Neutrophil (primary cell): ENCODE measurements around the gene B3GALT4.
A peak's percentile ranks its signal among the peaks of the same experiment; 100 is the strongest.
"Not testable (repeated sequence)": the region's sequence is repeated elsewhere in the genome, so short reads cannot be mapped to it uniquely, and the experiment has no call there.

Source experiments
- H3K27ac ChIP-seq: fragments of 200-600 bp; sonication (generic); 2 replicates; pipeline ENCODE4 v1.5.1; 2016; ENCODE audit warnings: mild to moderate bottlenecking, moderate library complexity
- H3K27me3 ChIP-seq: fragments of 200-600 bp; sonication (generic); 2 replicates; pipeline ENCODE4 v1.6.0; 2016; ENCODE audit warnings: mild to moderate bottlenecking
- H3K36me3 ChIP-seq: fragments of 200-600 bp; sonication (generic); 2 replicates; pipeline ENCODE4 v1.5.1; 2017
- H3K4me1 ChIP-seq, 2 experiments: fragments of 200-600 bp in 1 of 2; sonication (generic) in 1 of 2; 1 replicate in 1 of 2; 2 replicates in 1 of 2; pipeline versions ENCODE4 v1.5.1 to v1.6.1; 2013 to 2016; ENCODE audit warnings: low read depth in 1 of 2, low read length in 1 of 2, mild to moderate bottlenecking in 1 of 2, moderate library complexity in 1 of 2; ENCODE audit not compliant: control insufficient read depth in 1 of 2, insufficient read depth in 1 of 2
- H3K4me3 ChIP-seq, 2 experiments: fragments of 200-600 bp in 1 of 2; sonication (generic) in 1 of 2; 1 replicate in 1 of 2; 2 replicates in 1 of 2; pipeline ENCODE4 v1.5.1; 2013 to 2016; ENCODE audit warnings: low read depth in 1 of 2, low read length in 1 of 2, mild to moderate bottlenecking in 1 of 2, moderate library complexity in 1 of 2
- H3K9me3 ChIP-seq: fragments of 200-600 bp; sonication (generic); 2 replicates; pipeline ENCODE4 v1.5.1; 2016
- TF ChIP-seq, protein P1 (sequence below): fragments of 200-600 bp; sonication (generic); IDR thresholded peaks from 2 replicates; pipeline ENCODE4 v1.5.1; 2016; ENCODE audit warnings: antibody characterized with exemption

The B3GALT4 gene

DNA sequence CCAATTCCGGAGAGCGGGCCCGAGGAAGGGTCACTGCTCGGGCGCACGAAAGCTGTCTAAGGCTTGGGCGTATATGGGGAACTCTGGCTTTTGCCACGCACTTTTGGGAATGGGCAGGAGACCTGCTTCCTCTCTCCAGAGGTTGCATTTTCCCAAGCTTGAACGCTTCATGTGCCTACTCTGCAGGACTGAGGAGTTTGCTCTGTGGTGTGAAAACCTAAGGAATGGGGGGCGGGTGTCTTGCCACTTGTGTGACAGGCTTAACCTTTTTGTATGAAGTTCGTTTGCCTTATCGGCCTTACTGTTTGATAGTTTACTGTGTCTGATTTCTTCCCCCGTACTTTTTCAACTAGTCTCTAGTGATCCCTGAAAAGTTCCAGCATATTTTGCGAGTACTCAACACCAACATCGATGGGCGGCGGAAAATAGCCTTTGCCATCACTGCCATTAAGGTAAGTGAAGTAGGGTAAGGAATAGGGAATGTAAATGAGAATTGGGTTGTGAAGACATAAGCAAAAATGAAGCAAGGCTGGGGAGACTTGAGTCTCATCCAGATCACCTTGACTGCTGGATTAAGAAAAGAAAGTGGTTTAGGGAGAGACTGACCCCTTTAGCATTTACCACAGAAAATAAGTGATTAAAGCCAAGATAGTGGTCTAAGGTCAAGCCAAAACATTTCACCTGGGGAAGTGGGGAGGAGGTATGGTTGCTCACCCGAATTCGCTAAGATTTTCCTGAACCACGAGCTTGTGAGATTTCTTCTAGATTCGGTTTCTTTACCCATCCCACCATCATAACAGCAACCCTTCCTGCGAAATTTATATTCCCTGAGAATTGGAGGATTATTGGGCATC, 4.4 kb upstream of the B3GALT4 start:
- H3K36me3 ChIP-seq = peaks cover 16% of the 10 kb centered on the region

DNA sequence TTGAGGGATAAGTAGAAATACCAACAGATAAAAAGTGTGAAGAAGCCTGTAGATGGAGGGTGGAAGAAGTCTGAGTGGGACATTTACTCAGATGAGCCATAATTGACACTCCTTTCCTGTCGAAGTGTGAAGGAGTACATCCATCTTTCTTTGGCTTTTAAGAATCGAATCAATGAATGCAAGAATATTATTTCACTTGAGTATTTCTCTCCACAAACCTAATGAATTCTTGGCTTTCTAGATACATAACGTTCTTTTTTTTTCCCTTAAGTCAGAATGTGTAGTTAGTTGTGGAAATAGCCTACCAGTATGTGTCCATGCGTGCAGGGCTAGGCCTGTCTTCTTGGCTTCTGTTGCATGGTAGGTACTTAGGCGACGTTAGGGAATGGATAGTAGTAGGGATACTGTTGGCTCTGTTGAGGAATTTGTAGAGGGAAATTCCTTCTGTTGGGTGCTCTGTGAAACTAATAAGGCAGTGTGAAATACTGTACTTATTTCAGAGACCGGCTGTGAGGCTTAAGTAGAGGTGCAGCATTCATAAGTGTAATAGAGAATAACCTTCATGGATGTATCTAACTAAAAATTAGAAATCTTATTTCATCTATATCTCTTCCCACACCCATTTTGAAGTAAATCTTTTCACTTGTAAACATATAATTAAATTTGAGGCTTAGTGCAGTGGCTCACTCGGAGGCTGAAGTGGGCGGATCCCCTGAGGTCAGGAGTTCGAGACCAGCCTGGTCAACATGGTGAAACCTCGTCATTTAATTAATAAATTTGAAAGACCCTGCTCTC, 3.6 kb upstream of the B3GALT4 start:
- TF ChIP-seq, protein P1, sequence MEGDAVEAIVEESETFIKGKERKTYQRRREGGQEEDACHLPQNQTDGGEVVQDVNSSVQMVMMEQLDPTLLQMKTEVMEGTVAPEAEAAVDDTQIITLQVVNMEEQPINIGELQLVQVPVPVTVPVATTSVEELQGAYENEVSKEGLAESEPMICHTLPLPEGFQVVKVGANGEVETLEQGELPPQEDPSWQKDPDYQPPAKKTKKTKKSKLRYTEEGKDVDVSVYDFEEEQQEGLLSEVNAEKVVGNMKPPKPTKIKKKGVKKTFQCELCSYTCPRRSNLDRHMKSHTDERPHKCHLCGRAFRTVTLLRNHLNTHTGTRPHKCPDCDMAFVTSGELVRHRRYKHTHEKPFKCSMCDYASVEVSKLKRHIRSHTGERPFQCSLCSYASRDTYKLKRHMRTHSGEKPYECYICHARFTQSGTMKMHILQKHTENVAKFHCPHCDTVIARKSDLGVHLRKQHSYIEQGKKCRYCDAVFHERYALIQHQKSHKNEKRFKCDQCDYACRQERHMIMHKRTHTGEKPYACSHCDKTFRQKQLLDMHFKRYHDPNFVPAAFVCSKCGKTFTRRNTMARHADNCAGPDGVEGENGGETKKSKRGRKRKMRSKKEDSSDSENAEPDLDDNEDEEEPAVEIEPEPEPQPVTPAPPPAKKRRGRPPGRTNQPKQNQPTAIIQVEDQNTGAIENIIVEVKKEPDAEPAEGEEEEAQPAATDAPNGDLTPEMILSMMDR = no peak
- H3K4me1 ChIP-seq = peaks cover 39 to 43% of the 10 kb centered on the region in 2 experiments
- peaks cover 11% of the 10 kb centered on the region for H3K36me3 ChIP-seq

More for the DNA sequence above, 4.4 kb upstream of the B3GALT4 start:
- peaks cover 31 to 35% of the 10 kb centered on the region in 2 experiments for H3K4me1 ChIP-seq
- H3K4me3 ChIP-seq = peak overlapping the region; percentile 73 to 87
- H3K9me3 ChIP-seq = no peaks in the 10 kb centered on the region
- no peaks in the 10 kb centered on the region for H3K27me3 ChIP-seq
- peak overlapping the region; percentile 96 for H3K27ac ChIP-seq
- TF ChIP-seq, protein P1 = no peak

DNA sequence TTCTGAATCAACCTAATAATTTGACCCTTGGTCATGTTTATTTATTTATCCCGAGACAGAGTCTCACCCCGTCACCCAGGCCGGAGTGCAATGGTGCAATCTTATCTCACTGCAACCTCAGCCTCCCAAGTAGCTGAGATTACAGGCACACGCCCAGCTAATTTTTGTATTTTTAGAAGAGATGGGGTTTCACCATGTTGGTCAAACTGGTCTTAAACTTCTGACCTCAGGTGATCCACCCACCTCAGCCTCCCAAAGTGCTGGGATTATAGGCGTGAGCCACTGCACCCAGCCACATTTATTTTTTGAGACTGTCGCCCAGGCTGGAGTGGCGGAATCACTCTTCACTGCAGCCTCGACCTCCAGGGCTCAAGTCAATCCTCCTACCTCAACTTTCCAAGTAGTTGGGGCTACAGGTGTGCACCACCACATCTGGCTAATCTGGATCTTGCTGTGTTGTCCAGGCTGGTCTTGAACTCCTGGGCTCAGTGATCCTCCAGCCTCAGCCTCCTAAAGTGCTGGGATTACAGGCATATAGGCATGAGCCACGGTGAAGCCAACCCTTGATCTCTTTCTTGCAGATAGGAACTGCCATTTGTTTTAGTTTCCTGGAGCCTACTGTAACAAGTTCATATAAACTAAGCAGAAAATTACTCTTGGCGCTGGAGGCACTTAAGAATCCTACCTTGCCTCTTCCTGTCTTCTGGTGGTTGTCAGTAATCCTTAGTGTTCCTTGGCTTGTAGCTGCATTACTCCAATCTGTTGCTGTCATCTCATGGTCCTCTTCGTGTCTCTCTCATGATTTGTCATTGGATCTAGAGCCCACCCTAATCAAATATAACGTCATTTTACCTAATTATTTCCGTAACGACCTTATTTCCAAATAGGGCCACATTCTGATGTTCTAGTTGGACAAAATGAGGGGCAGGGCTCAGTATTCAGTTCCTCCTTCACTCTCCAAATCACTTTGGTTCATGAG, 2.7 kb upstream of the B3GALT4 start:
- peaks cover 48 to 52% of the 10 kb centered on the region in 2 experiments for H3K4me1 ChIP-seq
- no peaks in the 10 kb centered on the region for H3K27me3 ChIP-seq
- no peak overlapping the region for H3K4me3 ChIP-seq
- TF ChIP-seq, protein P1 = no peak
- H3K9me3 ChIP-seq = no peaks in the 10 kb centered on the region
- H3K36me3 ChIP-seq = peaks cover 12% of the 10 kb centered on the region
- H3K27ac ChIP-seq = no peak overlapping the region

More for the DNA sequence above, 3.6 kb upstream of the B3GALT4 start:
- Histone ChIP-seq H3K9me3 (no peaks in the 10 kb centered on the region), H3K27ac (peak overlapping the region; percentile 96), H3K4me3 (no peak overlapping the region), H3K27me3 (no peaks in the 10 kb centered on the region)

DNA sequence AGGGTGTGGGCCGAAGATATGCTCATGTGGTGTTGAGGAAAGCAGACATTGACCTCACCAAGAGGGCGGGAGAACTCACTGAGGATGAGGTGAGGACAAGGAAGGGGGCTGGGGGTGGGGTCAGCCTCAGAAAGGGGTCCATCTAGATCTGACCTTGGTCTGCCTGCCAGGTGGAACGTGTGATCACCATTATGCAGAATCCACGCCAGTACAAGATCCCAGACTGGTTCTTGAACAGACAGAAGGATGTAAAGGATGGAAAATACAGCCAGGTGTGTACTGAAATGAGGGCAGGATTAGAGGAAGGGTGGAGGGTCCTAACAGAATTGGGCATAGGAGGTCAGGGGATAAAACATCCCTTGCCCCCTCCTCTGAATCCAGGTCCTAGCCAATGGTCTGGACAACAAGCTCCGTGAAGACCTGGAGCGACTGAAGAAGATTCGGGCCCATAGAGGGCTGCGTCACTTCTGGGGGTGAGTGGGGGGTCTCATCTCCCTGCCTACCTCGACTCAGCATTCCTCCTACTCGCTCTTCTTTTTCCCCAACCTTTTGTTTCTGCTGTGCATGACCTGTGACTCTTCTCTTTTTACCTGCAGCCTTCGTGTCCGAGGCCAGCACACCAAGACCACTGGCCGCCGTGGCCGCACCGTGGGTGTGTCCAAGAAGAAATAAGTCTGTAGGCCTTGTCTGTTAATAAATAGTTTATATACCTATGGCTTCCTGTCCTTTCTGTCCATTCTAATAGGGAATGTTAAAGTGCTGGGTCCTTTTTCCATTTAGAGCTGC, 935 bp upstream of the B3GALT4 start:
- not testable (repeated sequence) for H3K27me3 ChIP-seq, H3K9me3 ChIP-seq
- Histone ChIP-seq H3K4me3 (peak overlapping the region; percentile 77 to 84), H3K27ac (peak overlapping the region; percentile 90), H3K4me1 (peaks cover 56 to 66% of the 10 kb centered on the region in 2 experiments), H3K36me3 (peaks cover 29% of the 10 kb centered on the region)

DNA sequence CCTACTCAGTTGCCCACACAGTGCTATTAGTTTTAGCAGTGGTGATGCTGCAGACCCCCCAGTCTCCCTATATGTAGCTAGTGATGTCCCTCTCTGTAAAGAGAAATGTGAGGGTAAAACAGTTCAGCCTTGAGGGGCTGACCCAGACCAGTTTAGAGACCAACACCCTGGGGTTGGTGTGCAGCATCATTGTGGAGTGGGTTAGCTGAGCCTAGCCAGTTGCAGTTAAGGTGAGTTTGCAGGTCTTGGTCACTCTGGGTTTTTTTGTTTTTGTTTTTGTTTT, 401 bp upstream of the B3GALT4 start:
- H3K9me3 ChIP-seq = no peaks in the 10 kb centered on the region
- H3K27ac ChIP-seq = peak overlapping the region; percentile 90
- peak overlapping the region; percentile 77 to 84 for H3K4me3 ChIP-seq
- TF ChIP-seq, protein P1 = no peak
- H3K4me1 ChIP-seq = peaks cover 54 to 62% of the 10 kb centered on the region in 2 experiments
- peaks cover 29% of the 10 kb centered on the region for H3K36me3 ChIP-seq
- H3K27me3 ChIP-seq = no peaks in the 10 kb centered on the region
